COR-L47 (cell line): Measurements from ENCODE around the gene HOXB8.
A peak's percentile ranks its signal among the peaks of the same experiment; 100 is the strongest.

ENCODE experiments used
- DNase-seq: peaks from one replicate; lab custom pipeline; 2025; lab: John Stamatoyannopoulos, UW

Gene HOXB8

GRCh38 chr17:48596000-48596734 lies 18.9 kb downstream of the HOXB8 start:
- DNase-seq, result no peak

GRCh38 chr17:48595278-48595999 lies 19.7 kb downstream of the HOXB8 start:
- DNase-seq, result no peak

GRCh38 chr17:48594538-48595277 lies 20.4 kb downstream of the HOXB8 start:
- DNase-seq, result no peak

GRCh38 chr17:48593840-48594537 lies 21.1 kb downstream of the HOXB8 start:
- peak; percentile 88 for DNase-seq

- no peak for DNase-seq
Observed at GRCh38 chr17:48593126-48593829, 21.8 kb downstream of the HOXB8 start, which contains the start of gene HOXB5. TSS of gene HOXB5 (minus strand) at chr17:48593779. CDS start at chr17:48593682, 97 bp downstream.

- DNase-seq, result no peak
Observed at GRCh38 chr17:48592577-48592976, 22.5 kb downstream of the HOXB8 start.

GRCh38 chr17:48592057-48592514 lies 23.0 kb downstream of the HOXB8 start:
- DNase-seq, result no peak

GRCh38 chr17:48591255-48592056 lies 23.6 kb downstream of the HOXB8 start:
- DNase-seq, result no peak

GRCh38 chr17:48590607-48591161 lies 24.4 kb downstream of the HOXB8 start:
- DNase-seq, result no peak

GRCh38 chr17:48589831-48590606 lies 25.1 kb downstream of the HOXB8 start, which contains the start of gene HOXB3:
TSS of gene HOXB3 (minus strand) at chr17:48590241. CDS start at chr17:48552474, 37,767 bp downstream.
- no peak for DNase-seq

- DNase-seq, result no peak
Observed at GRCh38 chr17:48589060-48589830, 25.8 kb downstream of the HOXB8 start.

GRCh38 chr17:48588528-48588927 lies 26.6 kb downstream of the HOXB8 start:
- DNase-seq, result no peak

GRCh38 chr17:48588074-48588415 lies 27.0 kb downstream of the HOXB8 start:
- no peak for DNase-seq

GRCh38 chr17:48587276-48588073 lies 27.6 kb downstream of the HOXB8 start:
- DNase-seq, result peak; percentile 32

- DNase-seq, result no peak
Observed at GRCh38 chr17:48586355-48587258, 28.5 kb downstream of the HOXB8 start.

- no peak for DNase-seq
Observed at GRCh38 chr17:48584223-48584741, 30.8 kb downstream of the HOXB8 start.
